ENCODE data around the gene DOCK1.

The DOCK1 gene

DNA sequence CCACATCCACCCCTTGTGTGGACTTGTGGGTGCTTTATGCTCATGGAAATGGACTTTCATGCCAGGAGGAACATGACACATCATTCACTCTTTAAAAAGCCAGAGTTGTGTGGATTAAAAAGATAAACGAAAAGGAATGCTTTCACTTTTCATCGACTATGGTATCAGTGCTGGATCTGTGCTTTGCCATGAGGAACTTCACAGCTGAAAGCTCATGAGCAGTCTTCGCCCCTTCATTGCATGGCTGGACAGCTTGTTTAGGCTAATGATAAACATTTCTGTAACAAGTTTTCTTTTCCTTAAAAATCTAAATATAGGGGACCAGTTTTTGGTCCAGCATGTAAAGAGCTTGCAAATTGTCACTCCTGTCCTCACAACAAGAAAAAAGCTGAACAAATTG lies 470.2 kb downstream of the DOCK1 start:
- no peak overlapping the region for H3K9ac ChIP-seq (ENCODE audit: low read length)
- DNase-seq = no peak
- no peaks in the 10 kb centered on the region for H3F3A ChIP-seq (ENCODE audit: insufficient read depth, low read length)
- H3K4me2 ChIP-seq (ENCODE audit: low read depth, low read length) = no peak overlapping the region
- H2AFZ ChIP-seq (ENCODE audit: low read length) = no peak overlapping the region
- no peaks in the 10 kb centered on the region for H3K4me1 ChIP-seq (ENCODE audit: low read length)
- H3K4me3 ChIP-seq (ENCODE audit: low read length) = no peak overlapping the region
- TF ChIP-seq, protein P1, sequence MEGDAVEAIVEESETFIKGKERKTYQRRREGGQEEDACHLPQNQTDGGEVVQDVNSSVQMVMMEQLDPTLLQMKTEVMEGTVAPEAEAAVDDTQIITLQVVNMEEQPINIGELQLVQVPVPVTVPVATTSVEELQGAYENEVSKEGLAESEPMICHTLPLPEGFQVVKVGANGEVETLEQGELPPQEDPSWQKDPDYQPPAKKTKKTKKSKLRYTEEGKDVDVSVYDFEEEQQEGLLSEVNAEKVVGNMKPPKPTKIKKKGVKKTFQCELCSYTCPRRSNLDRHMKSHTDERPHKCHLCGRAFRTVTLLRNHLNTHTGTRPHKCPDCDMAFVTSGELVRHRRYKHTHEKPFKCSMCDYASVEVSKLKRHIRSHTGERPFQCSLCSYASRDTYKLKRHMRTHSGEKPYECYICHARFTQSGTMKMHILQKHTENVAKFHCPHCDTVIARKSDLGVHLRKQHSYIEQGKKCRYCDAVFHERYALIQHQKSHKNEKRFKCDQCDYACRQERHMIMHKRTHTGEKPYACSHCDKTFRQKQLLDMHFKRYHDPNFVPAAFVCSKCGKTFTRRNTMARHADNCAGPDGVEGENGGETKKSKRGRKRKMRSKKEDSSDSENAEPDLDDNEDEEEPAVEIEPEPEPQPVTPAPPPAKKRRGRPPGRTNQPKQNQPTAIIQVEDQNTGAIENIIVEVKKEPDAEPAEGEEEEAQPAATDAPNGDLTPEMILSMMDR (IDR thresholded peaks at IDR 0.05; ENCODE audit: low read length) = no peak
- TF ChIP-seq EZH2 (optimal IDR thresholded peaks at IDR 0.05; ENCODE audit: low read depth, low read length) (no peak), EZH2phosphoT487 (IDR thresholded peaks at IDR 0.05; ENCODE audit: low read length) (no peak)
- H3K36me3 ChIP-seq (replicated peaks; ENCODE audit: insufficient read depth, low read length) = no peaks in the 10 kb centered on the region
- no peaks in the 10 kb centered on the region for H3K79me2 ChIP-seq (ENCODE audit: low read length)
- H4K20me1 ChIP-seq (ENCODE audit: insufficient read depth, low read length) = no peaks in the 10 kb centered on the region
- H3K27me3 ChIP-seq (replicated peaks; ENCODE audit: insufficient read depth, low read length) = peaks cover 12% of the 10 kb centered on the region
- no peaks in the 10 kb centered on the region for H3K9me3 ChIP-seq (replicated peaks; ENCODE audit: insufficient read depth, low read length)
- H3K9me2 ChIP-seq (replicated peaks; ENCODE audit: insufficient read depth, low read length) = no peaks in the 10 kb centered on the region
- no peak overlapping the region for H3K27ac ChIP-seq (ENCODE audit: low read length)

GRCh38 chr10:127376071-127376470 lies 470.8 kb downstream of the DOCK1 start:
- no peaks in the 10 kb centered on the region for H4K20me1 ChIP-seq (ENCODE audit: insufficient read depth, low read length)
- peaks cover 12% of the 10 kb centered on the region for H3K27me3 ChIP-seq (replicated peaks; ENCODE audit: insufficient read depth, low read length)
- no peak overlapping the region for H3K4me2 ChIP-seq (ENCODE audit: low read depth, low read length)
- no peaks in the 10 kb centered on the region for H3K79me2 ChIP-seq (ENCODE audit: low read length)
- H3K4me1 ChIP-seq (ENCODE audit: low read length) = no peaks in the 10 kb centered on the region
- H3F3A ChIP-seq (ENCODE audit: insufficient read depth, low read length) = no peaks in the 10 kb centered on the region
- H2AFZ ChIP-seq (ENCODE audit: low read length) = no peak overlapping the region
- H3K9me3 ChIP-seq (replicated peaks; ENCODE audit: insufficient read depth, low read length) = no peaks in the 10 kb centered on the region
- H3K27ac ChIP-seq (ENCODE audit: low read length) = no peak overlapping the region
- no peaks in the 10 kb centered on the region for H3K36me3 ChIP-seq (replicated peaks; ENCODE audit: insufficient read depth, low read length)
- H3K9ac ChIP-seq (ENCODE audit: low read length) = no peak overlapping the region
- DNase-seq = no peak
- TF ChIP-seq EZH2phosphoT487 (IDR thresholded peaks at IDR 0.05; ENCODE audit: low read length) (no peak), EZH2 (optimal IDR thresholded peaks at IDR 0.05; ENCODE audit: low read depth, low read length) (no peak)
- TF ChIP-seq, protein P1 (IDR thresholded peaks at IDR 0.05; ENCODE audit: low read length) = no peak
- H3K9me2 ChIP-seq (replicated peaks; ENCODE audit: insufficient read depth, low read length) = no peaks in the 10 kb centered on the region
- no peak overlapping the region for H3K4me3 ChIP-seq (ENCODE audit: low read length)

GRCh38 chr10:127378628-127379027 lies 473.4 kb downstream of the DOCK1 start:
- Histone ChIP-seq H3K27ac (ENCODE audit: low read length) (no peak overlapping the region), H3K4me1 (ENCODE audit: low read length) (no peaks in the 10 kb centered on the region), H3F3A (ENCODE audit: insufficient read depth, low read length) (no peaks in the 10 kb centered on the region), H4K20me1 (ENCODE audit: insufficient read depth, low read length) (no peaks in the 10 kb centered on the region), H3K27me3 (replicated peaks; ENCODE audit: insufficient read depth, low read length) (peaks cover 11% of the 10 kb centered on the region; the same call in 1 of the 2 replicates), H3K4me2 (ENCODE audit: low read depth, low read length) (no peak overlapping the region), H3K9ac (ENCODE audit: low read length) (no peak overlapping the region), H3K36me3 (replicated peaks; ENCODE audit: insufficient read depth, low read length) (no peaks in the 10 kb centered on the region), H3K9me3 (replicated peaks; ENCODE audit: insufficient read depth, low read length) (no peaks in the 10 kb centered on the region), H2AFZ (ENCODE audit: low read length) (no peak overlapping the region), H3K9me2 (replicated peaks; ENCODE audit: insufficient read depth, low read length) (no peaks in the 10 kb centered on the region), H3K4me3 (ENCODE audit: low read length) (no peak overlapping the region), H3K79me2 (ENCODE audit: low read length) (no peaks in the 10 kb centered on the region)
- no peak for TF ChIP-seq EZH2phosphoT487 (IDR thresholded peaks at IDR 0.05; ENCODE audit: low read length)
- TF ChIP-seq, protein P1 (IDR thresholded peaks at IDR 0.05; ENCODE audit: low read length) = no peak
- no peak for TF ChIP-seq EZH2 (optimal IDR thresholded peaks at IDR 0.05; ENCODE audit: low read depth, low read length)
- no peak for DNase-seq

Measured in MM.1S (cell line).